ENCODE results near the gene IPPK.

Gene IPPK

DNA sequence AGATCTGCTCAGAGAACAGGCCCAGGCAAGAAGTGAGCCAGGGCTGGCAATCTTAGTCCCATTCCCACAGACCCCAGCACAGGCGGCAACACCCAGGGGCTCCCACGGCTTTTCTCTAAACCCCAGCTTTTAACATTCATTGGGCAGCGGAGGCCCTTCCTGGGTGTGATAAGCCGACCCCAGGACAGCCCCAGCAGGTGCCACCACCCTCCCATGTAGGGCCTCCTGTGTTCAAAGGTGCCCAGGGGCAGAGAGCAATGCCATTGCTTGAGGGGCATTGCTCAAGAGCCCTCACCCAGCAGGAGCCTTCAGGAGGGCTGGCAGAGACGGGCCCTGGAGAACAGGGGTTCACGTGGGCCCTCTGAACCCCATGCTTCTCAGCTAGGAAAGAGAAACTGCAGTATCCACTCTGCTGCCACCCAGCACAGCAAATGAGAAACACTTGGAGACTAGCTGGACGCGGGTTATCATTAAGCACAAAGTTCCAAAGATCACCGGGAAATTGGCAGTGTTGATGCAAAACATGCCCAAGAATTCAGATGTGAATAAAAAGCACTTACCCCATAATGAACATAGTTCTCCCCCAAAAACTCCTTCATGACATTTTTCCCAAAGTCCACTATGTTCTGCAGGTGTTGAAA, 13.9 kb downstream of the IPPK start:
- no peak for DNase-seq

DNA sequence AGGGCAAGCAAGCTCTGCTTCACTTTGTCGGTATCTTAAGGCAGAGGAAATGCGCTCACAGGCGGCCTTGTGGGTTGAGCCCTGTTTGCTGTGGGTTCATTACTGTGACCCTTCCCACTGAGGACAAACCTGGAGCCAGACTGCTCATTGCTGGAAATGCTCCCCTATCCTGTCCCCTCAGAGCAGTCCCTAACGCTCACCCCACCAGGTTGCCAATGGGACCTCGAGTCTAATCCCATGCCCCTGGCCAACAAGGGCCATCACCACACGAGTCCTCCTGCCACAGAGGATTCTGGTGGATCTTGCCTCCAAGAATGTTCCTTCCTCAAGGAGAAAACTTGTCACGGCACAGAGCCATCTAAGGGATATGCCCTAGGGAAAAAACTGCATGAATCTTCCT, 14.6 kb downstream of the IPPK start:
- no peak for DNase-seq

DNA sequence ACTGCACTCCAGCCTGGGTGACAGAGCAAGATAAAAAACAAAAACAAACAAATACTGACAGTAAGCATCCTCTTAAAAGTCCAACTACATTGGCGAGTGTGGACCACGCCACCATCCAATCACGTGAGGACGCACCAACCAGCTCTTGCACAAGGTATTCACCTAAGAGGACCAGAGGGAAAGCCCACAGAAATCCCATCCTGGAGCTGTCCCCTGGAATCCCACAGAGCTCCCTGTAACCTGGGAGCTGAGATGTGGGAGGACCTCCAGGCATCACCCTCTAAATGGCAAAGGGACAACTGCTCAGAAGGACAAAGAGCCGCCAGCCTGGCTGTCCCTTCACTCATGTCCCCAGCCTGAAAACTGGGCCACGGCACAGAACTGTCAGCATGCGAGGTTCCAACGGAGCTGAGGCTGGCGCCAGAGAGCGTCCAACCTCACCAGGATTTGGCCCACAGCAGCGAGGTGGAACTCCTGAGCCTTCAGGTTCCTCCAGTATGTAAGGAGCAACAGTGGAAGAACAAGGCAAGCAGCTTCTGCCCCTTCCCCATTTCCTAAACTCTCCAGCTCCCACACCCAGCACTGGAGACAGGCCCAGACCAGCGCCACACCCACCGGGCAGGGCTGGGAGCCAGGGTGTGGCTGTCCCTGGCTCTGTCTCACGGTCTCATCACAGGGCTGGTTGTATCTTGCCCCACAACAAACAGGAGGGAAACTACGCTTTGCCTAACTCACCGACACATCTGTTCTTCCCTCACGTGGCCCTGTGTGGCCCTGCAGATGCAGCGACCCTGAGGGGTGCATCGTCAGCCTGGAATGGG, 15.2 kb downstream of the IPPK start:
- DNase-seq: no peak

DNA sequence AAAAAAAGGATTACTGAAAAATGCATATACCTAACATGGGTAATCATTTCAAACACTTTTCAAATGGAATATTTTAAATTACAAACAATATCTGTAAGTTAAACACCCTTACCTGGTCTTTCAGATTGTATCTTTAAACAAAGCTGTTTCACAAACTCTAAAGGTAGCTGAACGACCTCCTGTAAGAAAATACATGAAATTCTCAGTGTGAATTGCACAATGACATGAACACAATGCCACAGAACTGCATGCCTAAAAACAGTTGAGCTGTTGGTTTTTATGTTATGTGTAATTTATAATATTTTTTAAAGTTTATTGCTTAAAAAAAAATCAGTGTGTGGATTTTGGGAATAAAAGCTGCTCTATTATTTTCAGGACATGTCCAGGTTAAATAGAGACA, 17.5 kb downstream of the IPPK start:
- no peak for DNase-seq

DNA sequence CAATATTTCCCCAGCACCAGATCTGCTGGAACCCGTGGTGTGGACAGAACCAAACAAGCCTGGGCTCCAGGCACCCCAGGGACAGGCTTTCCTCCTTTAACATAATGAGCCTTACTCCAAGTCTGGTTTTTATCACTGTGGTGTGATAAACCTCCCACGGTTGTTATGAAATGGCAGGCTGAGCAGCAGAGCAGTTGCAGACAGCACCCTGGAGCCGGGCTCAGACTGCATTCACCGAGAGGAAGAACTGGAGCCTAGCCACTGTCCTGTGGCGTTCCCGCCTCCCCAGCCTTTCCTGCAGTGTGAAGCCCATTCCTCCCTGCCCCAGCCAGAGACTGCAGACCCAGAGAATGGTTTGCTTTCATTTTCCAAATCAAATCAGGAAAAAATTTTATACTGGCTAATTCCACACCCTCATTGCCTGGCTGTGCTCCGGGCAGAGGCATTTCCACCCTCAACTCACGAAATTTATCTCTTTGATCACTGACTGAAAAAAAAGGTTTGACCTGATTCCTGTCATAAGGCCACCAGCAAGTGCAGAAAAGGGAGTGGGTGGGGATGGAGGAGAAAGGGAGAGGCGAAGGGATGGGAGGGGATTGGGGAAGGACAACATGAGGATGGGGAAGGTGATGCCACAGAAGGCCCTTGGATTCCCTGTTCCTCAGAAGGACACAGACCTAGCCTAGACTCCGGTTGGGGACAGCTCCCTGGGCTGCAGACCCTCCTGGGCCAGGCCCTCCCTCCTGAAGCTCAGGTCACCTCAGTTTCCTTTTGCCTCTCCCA, 18.9 kb downstream of the IPPK start:
- DNase-seq: peak; percentile 11

DNA sequence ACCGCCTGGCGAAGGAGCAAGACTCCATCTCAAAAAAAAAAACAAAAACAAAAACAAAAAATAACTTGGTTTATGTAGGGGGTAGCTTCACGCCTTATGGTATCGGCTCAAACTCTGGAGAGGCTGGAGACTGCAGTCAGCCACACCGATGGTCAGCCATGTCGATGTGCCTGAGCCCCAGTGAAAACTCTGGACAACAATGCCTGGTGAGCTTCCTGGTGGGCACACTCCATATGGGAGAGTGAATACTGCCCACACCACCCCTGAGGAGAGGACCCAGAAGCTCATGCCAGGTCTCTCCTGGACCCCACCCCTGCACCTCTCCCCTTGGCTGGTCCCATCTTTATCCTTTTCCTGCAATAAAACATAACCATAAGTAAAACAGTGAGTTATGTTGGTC, 19.6 kb downstream of the IPPK start:
- no peak for DNase-seq

DNA sequence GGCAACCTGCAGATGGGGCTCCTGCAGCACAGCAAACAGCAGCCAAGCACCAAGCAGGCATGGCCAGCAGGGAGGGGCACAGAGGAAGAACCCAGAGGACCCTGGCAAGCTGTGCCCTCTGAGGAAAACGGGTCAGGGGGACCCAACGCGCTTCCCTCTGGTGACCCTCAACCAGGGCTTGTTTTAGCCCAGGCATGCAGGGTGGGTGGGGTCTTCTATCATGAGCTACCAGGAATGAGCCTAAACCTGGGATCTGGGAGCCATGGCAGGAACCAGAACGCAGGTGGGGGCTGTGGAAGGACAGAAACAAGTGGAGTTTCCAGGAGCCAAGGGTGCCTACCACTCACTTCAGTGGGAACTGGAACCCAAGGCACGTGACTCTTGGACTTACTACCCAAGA, 20.9 kb downstream of the IPPK start:
- peak; percentile 7 for DNase-seq

DNA sequence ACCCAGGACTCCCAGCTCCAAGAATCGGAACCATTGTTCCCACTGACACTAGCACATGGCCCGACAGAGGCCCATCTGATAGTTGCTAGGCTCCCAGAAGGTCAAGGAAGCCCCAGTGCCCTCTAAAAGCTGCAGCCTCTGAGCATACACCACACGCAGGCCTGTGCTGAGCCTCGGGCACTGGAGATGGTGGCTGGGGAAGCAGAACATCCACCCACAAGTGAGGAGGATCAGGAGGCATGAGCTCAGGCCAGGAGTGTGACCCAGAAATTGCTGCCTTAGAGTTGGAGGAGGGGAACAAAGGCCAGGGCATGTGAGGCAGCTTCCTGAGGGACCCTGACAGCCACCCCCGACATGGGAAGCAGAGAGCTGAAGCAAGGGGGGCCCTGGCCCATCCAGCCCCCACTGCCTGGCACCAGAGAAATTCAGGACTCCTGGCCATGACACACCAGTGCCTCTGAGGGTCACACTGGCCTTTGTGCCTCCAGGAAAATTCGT, 21.4 kb downstream of the IPPK start:
- DNase-seq: peak; percentile 1

DNA sequence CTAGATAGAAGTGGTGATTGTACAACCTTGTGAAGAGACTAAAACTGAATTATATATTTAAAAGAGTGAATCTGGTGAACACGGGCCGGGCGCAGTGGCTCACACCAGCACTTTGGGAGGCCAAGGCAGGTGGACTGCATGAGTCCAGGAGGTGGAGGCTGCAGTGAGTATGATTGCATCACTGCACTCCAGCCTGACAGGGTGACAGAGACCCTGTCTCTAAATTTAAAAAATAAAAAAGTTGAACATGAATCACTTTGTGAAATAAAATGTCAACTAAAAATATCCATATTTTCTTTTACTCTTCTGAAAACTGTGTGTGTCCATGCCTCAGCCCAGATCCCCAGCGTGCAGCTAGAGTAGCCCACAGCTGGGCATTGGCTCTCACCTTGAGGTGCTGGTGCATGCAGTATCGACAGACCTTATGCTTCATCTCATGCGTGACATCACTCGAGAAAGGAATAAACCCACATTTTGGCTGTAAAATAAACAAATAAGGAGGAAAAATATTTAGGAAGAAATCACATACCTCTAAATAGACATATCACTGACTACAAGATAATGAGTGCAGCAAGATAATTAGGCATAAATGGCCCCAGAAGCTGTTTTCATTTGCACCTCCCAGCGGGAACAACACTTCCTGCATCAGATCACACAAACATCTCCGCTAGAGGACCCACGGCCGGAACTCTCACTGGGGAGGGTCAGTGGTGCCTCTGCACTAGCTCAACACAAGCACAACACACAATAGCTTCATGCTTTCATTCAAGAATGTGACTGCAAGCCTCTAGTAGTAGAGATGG, 22.1 kb downstream of the IPPK start:
- DNase-seq: no peak

DNA sequence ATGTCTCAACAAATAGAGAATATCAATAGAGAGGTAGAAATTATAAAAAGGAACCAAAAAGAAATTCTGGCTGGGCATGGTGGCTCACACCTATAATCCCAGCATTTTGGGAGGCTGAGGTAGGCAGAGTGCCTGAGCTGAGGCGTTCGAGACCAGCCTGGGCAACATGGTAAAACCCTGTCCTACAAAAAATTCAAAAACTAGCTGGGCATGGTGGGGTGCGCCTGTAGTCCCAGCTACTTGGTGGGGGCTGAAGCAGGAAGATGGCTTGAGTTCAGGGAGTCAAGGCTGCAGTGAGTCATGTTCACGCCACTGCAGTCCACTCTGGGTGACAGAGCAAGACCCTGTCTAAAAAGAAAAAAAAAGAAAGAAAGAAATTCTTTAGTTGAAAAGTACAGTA, 24.9 kb downstream of the IPPK start:
- no peak for DNase-seq

DNA sequence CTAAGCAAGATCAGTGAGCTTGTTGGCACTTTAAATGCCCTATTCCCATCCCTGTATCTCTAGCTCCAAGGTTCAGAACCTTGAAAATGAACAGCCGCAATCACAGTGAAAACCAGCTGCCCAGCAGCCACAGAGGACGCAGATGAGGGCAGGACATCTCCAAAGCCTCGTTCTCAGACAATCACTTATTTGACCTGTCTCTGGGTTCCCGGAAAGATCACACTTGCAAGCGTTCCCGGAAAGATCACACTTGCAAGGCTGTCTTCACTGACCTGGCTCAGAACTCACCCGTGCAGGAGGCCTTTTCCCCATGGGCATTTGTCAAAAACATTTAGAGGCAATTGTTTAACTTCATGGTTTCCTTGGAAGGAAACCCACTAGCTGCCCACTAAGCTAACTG, 25.7 kb downstream of the IPPK start:
- no peak for DNase-seq

DNA sequence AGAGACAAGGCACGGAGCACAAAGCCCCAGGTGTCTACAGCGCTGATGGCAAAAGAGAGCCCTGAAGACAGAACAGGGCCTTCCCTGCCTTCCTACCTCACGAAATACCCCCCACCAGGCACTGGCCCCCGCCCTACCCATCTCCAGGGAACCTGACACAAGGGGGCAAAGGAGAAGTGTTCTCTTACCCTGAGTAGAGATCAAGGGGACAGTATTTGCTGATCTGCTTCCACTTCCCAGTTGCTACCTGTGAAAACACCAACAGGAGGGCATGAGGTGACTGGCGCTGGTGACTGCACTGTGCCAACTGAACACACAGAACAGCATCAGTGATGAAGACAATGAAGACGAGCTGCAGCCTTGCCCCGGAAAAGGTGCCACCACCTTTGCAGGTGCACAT, 27.4 kb downstream of the IPPK start:
- DNase-seq: no peak

DNA sequence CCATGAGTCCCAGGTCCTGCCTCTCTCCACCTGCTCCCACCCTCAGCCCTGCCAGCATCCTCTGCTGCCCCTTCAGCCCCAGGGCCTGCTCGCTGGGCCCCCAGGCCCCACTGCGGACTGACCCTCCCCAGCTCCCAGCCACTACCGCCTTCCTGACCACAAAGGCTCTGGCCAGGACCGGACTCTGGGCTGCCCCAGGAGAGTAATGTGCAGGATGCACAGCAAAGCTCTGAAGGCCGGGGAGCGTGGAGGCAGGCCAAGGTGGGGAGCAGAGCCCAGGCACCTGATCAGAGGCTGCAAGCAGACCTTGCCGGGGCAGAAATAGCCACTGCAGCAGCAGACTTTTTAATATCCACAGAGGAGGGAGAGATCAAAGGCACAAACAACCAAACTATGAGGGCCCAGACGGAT, 27.9 kb downstream of the IPPK start:
- no peak for DNase-seq

DNA sequence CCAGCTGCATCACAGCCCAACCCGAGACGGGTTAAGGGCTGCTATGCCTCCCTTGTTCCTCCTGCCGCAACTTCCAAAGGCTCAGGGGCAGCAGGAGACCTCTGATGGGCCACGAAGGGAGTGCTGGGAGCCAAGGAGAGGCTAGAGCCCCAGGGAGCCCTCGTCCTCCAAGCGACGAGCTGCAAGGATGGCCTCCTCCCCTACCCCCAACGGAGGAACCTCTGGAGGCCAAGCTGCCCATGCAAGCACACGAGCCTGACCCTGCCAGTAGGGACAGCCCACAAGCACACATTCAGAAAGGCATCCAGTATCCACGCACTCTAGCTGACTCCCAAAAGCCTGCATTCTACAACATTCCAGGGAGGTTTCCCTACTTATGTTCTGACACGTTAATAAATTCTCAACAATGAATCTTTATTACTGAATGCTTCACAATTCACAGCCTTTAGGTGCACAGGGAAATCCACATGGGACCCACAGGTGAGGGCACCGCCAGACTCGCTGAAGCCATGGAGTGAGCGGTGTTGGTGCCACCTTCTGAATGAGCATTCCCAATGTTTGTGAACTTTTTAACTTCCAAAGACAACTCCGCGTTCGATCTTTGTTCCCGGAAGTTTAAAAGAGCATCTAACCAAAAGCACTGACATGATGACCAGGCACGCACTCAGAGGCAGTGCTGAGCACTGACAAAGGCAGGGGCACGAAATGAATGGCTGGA, 28.7 kb downstream of the IPPK start:
- DNase-seq: no peak

DNA sequence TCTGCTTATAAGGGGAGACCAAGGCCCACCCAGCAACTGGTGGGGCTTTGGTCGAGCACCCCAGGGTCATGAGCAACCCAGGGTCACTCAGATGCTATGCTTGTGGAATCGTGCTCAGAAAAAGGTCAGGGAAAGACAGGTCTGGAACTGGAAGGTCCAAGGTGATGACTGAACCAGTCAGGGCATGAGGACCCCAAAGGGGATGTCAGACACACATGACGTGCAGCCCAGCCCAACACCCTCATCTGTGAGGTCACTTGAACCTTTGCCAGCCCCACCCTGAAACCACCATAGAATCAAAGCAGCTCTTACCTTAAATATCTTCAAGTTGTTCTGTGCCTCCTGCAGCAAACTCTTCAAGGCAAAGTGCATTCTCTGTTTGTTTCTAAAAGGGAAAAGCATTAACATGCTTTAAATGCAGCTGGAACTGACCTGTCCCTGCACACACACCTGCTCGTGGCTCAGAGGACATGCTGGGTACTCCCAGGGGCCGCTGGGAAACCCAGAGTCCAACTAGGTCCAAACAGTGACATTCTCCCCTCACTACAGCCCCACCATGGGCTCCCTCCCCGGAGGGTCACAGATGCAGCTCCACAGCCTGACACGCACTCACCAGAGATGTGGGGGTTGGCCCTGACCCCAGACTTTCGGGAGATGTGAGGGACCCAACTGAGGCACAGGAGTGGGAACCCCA, 29.4 kb downstream of the IPPK start:
- DNase-seq: no peak

DNA sequence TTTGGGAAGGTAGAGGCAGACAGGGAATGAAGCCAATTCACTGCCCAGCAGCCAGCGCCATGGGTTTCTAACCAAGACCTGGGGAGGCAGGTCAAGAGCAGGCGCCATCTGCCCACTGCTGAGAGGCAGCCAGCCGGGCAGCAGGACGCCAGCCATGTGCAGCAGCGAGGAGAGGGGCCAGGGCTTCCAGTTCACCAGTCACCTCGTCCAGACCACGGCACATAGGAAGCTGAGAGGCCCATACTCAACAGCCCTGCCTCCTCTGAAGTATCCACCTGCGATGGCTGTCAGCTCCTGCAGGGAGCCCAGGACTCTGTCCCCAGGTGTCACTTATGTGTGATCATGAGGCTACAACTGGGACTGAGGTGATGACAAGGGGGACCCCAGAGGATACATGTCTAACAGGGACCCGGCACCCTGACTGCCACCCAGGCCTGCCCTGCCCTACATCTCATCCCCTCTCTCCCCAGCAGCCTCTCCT, 30.1 kb downstream of the IPPK start:
- no peak for DNase-seq

DNA sequence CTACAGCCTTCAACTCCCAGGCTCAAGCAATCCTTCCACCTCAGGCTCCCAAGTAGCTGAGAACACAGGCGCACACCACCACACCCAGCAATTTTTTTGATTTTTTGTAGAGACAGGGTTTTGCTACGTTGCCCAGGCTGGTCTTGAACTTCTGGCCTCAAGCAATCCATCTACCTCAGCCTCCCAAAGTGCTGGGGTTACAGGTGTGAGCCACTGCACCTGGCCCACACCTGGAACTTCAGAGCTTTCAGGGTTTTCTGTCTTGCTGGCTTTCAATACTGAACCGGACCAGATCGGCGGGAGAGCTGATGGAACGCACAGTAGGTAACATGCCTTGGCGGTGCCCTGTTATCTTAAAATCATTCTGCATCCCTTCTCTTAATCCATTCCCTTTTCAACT, 30.8 kb downstream of the IPPK start:
- no peak for DNase-seq

DNA sequence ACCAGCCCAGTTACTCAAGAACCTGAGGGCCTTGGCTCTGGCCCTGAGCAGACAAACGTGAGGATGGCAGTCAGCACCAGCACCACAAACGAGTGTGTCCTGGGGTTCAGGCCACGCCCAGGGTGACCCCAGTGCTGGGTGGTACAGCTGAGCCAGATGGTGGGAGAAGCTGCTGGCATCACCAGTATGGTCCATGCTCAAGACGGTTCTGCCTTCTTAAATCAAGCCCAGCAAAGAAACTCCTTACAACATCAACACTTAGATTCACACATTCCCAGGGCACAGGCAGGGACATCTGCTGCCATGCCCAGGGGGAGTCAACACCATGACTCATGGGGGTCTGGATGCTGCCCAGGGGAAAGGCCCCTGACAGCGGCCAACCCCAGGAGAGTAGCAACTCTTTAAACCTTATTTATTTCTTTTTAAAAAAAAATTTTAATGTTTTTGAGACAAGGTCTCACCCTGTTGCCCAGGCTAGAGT, 31.3 kb downstream of the IPPK start:
- DNase-seq: no peak

DNA sequence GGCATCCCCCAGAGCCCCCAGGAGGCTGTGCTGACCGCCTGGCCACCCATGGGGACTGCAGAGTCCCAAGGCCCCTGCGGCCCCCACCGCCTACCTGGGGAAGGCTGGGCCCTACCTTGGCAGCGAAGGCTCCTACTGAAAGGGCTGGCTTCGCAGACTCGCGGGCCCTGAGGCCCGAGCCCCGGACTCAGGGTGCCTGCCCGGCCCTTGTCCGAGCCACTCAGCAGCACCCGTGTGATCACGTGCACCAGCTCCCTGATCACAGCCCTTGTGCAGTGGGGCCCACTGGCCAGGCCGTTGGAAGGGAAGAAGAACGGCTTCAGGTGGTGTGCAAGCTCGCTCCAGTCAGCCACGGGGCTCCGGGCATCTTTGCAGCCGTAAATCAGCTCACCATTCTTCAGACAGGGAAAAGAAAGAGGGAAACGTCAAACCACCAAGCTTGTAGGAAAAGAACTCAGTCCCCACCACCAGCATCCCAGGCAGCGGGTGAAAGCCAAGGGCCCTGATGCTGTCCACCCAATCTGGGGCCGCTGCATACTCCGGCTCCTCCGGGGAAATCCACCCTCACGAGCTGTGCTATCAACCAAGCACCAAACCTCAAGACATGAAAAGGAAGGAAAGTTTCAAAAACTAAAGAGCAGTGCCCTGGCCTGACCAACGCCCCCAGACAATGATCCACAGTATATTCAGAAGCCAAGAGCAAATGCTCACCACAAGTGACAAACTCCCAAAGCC, 31.9 kb downstream of the IPPK start:
- no peak for DNase-seq

DNA sequence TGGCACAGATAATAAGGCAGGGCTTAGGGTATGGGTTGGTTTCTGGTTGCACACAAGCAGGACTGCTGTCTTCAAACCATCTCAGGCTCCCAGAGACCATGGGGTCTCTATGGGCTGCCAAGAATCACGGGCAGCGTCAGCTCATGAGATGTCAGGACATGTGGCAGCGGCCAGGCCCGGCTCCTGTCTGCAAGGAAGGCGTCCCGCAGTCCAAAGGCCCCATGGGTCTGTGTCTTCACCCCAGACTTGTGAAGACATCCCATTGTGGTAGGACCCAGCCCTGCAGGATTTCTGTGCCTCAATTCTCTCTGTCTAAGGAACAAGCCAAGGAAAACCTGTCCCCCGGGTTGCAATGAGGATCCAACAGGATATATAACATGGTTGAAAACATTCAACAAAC, 32.6 kb downstream of the IPPK start:
- DNase-seq: no peak

DNA sequence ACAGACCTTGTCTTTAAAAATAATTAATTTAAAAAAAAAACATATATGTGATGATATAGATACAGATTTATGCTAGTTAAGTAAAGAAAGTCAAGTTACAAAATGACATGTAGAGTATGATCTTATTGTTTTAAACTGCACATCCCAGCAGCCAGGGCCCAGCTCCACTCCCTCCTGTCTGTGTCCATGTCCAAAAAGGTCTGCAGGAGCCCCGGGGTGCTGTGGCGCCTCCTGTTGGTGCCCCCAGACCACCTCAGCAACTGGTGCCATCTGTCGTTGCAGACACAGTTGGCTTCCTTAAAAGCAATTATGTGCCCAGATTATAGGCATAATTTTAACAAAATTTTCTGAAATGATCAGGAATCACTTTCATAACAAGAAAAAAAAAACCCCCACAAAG, 33.3 kb downstream of the IPPK start:
- DNase-seq: no peak

Measured in activated CD8-positive, alpha-beta memory T cell treated with anti-CD3 and anti-CD28 coated beads, Interleukin-2, amount 50 U/mL, for 4 hours (primary cell).